Head of caudate nucleus (tissue), 42 donors: ENCODE data around the gene RPLP2.

Experiments
- DNase-seq, 42 donors: peaks; one replicate each; pipeline versions ENCODE4 v3.0.0 to v3.0.0-alpha.2; 2020 to 2021; ENCODE audit warnings: mixed read lengths in 7 of 42
- intact Hi-C: fragments of 100-400 bp; cut with DNase I; formaldehyde crosslinking; loops from one replicate; pipeline ENCODE4 v1.15.0; 2022

RPLP2 gene

GRCh38 chr11:772429-773390 lies 37.1 kb upstream of the RPLP2 start:
- intact Hi-C loops, result no loop called here
- peak; percentile 81 to 97 (median 93) for DNase-seq

GRCh38 chr11:773425-773824 lies 36.3 kb upstream of the RPLP2 start:
- DNase-seq, result peak in 1 of 42 donors; percentile 6
- intact Hi-C loops, result no loop called here

GRCh38 chr11:773830-774229 lies 35.9 kb upstream of the RPLP2 start:
- intact Hi-C loops, result no loop called here
- no peak for DNase-seq

GRCh38 chr11:774873-775592 lies 34.7 kb upstream of the RPLP2 start:
- intact Hi-C loops, result no loop called here
- peak in 2 of 42 donors; percentile 7 to 53 for DNase-seq

GRCh38 chr11:776263-776560 lies 33.6 kb upstream of the RPLP2 start:
- intact Hi-C loops, result no loop called here
- DNase-seq, result no peak

GRCh38 chr11:776561-777287 lies 33.0 kb upstream of the RPLP2 start:
- intact Hi-C loops, result no loop called here

GRCh38 chr11:777288-778255 lies 32.2 kb upstream of the RPLP2 start, which contains the start of gene GATD1:
Gene GATD1, minus strand, starts transcription at chr11:777487. Its CDS starts 25 bp downstream, at chr11:777462.
- DNase-seq, result peak; percentile 69 to 97 (median 92)
- intact Hi-C loops, result no loop called here

More at GRCh38 chr11:776561-777287, 33.0 kb upstream of the RPLP2 start:
- DNase-seq, result peak in 1 of 42 donors; percentile 44

- intact Hi-C loops, result no loop called here
- no peak for DNase-seq
These were observed 30.5 kb upstream of the RPLP2 start for GRCh38 chr11:778976-779954.

GRCh38 chr11:779955-780532 lies 29.7 kb upstream of the RPLP2 start:
- DNase-seq, result no peak

GRCh38 chr11:782264-783174 lies 27.2 kb upstream of the RPLP2 start:
- intact Hi-C loops, result no loop called here
- no peak for DNase-seq

More at GRCh38 chr11:779955-780532, 29.7 kb upstream of the RPLP2 start:
- intact Hi-C loops, result no loop called here

GRCh38 chr11:783581-784015 lies 26.2 kb upstream of the RPLP2 start:
- DNase-seq, result peak; percentile 73 to 95 (median 88)
- intact Hi-C loops, result no loop called here

GRCh38 chr11:786235-787083 lies 23.3 kb upstream of the RPLP2 start:
- intact Hi-C loops, result no loop called here
- DNase-seq, result peak in 11 of 42 donors; percentile 29 to 76 (median 55)

GRCh38 chr11:787084-787675 lies 22.6 kb upstream of the RPLP2 start:
- no peak for DNase-seq
- intact Hi-C loops, result no loop called here

- no peak for DNase-seq
- intact Hi-C loops, result no loop called here
These were observed 21.6 kb upstream of the RPLP2 start for GRCh38 chr11:788009-788640.
